Thyroid gland (tissue), 4 donors: ENCODE measurements around the gene STAT1.

Experiments used
- CTCF ChIP-seq, 6 experiments: fragments of 200-600 bp in 3 of 6; fragments of 450-650 bp in 3 of 6; sonication (generic) in 3 of 6; IDR thresholded peaks; one replicate each; pipeline ENCODE4 v1.5.1; 2016 to 2019; ENCODE audit warnings: antibody characterized with exemption in 6 of 6, mild to moderate bottlenecking in 2 of 6, inconsistent platforms in 1 of 6, moderate library complexity in 1 of 6
- POLR2A ChIP-seq, 2 donors: fragments of 450-650 bp; IDR thresholded peaks; one replicate each; pipeline ENCODE4 v1.6.1; 2017; ENCODE audit warnings: antibody characterized with exemption in 2 of 2, mild to moderate bottlenecking in 2 of 2, moderate library complexity in 1 of 2

- no peak for TF ChIP-seq CTCF (IDR thresholded peaks at IDR 0.05)
- TF ChIP-seq POLR2A (IDR thresholded peaks at IDR 0.05) = no peak
Observed at GRCh38 chr2:190987116-190987515, 26.9 kb downstream of the STAT1 start.
